ENCODE results near the gene PRKCE.

DNA sequence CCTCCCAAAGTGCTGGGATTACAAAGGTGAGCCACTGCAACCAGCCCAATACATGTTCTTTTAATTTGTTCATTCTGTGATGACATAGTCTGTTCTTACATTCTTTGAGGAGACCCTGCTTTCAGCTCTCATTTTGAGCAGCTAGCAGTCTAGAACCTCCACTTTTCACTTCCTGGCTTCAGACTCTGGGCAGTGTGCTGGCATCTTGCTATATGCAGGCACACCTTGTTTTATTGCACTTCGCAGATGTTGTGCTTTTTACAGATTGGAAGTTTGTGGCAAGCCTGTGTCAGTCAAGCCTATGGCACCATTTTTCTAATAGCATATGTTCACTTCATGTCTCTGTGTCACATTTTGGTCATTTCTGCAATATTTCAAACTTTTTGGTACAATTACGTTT lies 72.4 kb downstream of the PRKCE start:
- TF ChIP-seq POLR2AphosphoS5 (IDR thresholded peaks at IDR 0.05; ENCODE audit: low read depth, low read length) = no peak
- TF ChIP-seq, protein P1, sequence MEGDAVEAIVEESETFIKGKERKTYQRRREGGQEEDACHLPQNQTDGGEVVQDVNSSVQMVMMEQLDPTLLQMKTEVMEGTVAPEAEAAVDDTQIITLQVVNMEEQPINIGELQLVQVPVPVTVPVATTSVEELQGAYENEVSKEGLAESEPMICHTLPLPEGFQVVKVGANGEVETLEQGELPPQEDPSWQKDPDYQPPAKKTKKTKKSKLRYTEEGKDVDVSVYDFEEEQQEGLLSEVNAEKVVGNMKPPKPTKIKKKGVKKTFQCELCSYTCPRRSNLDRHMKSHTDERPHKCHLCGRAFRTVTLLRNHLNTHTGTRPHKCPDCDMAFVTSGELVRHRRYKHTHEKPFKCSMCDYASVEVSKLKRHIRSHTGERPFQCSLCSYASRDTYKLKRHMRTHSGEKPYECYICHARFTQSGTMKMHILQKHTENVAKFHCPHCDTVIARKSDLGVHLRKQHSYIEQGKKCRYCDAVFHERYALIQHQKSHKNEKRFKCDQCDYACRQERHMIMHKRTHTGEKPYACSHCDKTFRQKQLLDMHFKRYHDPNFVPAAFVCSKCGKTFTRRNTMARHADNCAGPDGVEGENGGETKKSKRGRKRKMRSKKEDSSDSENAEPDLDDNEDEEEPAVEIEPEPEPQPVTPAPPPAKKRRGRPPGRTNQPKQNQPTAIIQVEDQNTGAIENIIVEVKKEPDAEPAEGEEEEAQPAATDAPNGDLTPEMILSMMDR (IDR thresholded peaks at IDR 0.05 in 2 of 3, conservative IDR thresholded peaks at IDR 0.05 in 1 of 3; ENCODE audit: borderline replicate concordance in 1 of 3, insufficient read depth in 1 of 3, low read depth in 2 of 3, low read length in 2 of 3) = no peak
- no peak for TF ChIP-seq SRF (IDR thresholded peaks at IDR 0.05; ENCODE audit: low read depth)
- TF ChIP-seq RAD21 (IDR thresholded peaks at IDR 0.05; ENCODE audit: low read depth) = no peak
- TF ChIP-seq, protein P2, sequence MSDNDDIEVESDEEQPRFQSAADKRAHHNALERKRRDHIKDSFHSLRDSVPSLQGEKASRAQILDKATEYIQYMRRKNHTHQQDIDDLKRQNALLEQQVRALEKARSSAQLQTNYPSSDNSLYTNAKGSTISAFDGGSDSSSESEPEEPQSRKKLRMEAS (IDR thresholded peaks at IDR 0.05) = no peak
- no peak for TF ChIP-seq EZH2phosphoT487 (IDR thresholded peaks at IDR 0.05; ENCODE audit: borderline replicate concordance)
- no peak for TF ChIP-seq TCF7L2 (IDR thresholded peaks at IDR 0.05; ENCODE audit: borderline replicate concordance, extremely low read depth, insufficient read depth, insufficient read length)
- no peak for TF ChIP-seq EZH2 (IDR thresholded peaks at IDR 0.05)
- no peak for TF ChIP-seq ELF1 (IDR thresholded peaks at IDR 0.05; ENCODE audit: borderline replicate concordance, low read depth)
- TF ChIP-seq, protein P3, sequence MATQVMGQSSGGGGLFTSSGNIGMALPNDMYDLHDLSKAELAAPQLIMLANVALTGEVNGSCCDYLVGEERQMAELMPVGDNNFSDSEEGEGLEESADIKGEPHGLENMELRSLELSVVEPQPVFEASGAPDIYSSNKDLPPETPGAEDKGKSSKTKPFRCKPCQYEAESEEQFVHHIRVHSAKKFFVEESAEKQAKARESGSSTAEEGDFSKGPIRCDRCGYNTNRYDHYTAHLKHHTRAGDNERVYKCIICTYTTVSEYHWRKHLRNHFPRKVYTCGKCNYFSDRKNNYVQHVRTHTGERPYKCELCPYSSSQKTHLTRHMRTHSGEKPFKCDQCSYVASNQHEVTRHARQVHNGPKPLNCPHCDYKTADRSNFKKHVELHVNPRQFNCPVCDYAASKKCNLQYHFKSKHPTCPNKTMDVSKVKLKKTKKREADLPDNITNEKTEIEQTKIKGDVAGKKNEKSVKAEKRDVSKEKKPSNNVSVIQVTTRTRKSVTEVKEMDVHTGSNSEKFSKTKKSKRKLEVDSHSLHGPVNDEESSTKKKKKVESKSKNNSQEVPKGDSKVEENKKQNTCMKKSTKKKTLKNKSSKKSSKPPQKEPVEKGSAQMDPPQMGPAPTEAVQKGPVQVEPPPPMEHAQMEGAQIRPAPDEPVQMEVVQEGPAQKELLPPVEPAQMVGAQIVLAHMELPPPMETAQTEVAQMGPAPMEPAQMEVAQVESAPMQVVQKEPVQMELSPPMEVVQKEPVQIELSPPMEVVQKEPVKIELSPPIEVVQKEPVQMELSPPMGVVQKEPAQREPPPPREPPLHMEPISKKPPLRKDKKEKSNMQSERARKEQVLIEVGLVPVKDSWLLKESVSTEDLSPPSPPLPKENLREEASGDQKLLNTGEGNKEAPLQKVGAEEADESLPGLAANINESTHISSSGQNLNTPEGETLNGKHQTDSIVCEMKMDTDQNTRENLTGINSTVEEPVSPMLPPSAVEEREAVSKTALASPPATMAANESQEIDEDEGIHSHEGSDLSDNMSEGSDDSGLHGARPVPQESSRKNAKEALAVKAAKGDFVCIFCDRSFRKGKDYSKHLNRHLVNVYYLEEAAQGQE (IDR thresholded peaks at IDR 0.05; ENCODE audit: low read depth) = no peak
